ENCODE data around the gene ZSCAN29. TPM values are rescaled to one million over a fixed set of nuclear protein-coding genes. Genes with fewer than 3 reads are reported as not detected.

Gene ZSCAN29
- total RNA-seq, 2 experiments from 2014 or later = 30.2 to 73.7 TPM

DNA sequence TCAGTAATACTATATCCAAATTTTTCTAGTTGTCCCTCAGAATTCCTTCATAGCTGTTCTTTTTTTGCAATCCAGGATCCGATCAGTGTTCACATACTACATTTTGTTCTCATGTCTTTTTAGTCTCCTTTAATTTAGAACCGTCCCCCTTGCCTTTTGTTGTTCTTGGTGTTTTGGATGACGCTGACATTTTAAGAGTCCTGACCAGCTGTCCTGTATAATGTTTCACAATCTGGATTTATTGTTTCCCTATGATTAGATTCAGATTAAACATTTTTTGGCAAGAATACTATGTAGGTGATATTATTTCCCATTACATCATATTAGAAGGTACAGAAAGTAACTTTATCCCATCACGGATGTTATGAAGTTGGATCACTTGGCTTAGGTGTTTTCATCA, 11.5 kb upstream of the ZSCAN29 start:
- no peak for DNase-seq (ENCODE audit: low spot score)
- H3K4me2 ChIP-seq (ENCODE audit: low read length) = no peak overlapping the region
- H3K27ac ChIP-seq (ENCODE audit: low read depth, low read length, poor library complexity, severe bottlenecking) = no peak overlapping the region
- no peak overlapping the region for H3K4me3 ChIP-seq (ENCODE audit: low read depth, low read length, poor library complexity, severe bottlenecking)
- H3K4me1 ChIP-seq (ENCODE audit: insufficient read depth, low read length, poor library complexity, severe bottlenecking) = no peaks in the 10 kb centered on the region
- no peak overlapping the region for H2AFZ ChIP-seq (ENCODE audit: low read length)
- no peaks in the 10 kb centered on the region for H3K9me3 ChIP-seq (ENCODE audit: low read length)
- no peak for TF ChIP-seq EZH2phosphoT487 (IDR thresholded peaks at IDR 0.05; ENCODE audit: borderline replicate concordance, low read depth, low read length)
- TF ChIP-seq, protein P1, sequence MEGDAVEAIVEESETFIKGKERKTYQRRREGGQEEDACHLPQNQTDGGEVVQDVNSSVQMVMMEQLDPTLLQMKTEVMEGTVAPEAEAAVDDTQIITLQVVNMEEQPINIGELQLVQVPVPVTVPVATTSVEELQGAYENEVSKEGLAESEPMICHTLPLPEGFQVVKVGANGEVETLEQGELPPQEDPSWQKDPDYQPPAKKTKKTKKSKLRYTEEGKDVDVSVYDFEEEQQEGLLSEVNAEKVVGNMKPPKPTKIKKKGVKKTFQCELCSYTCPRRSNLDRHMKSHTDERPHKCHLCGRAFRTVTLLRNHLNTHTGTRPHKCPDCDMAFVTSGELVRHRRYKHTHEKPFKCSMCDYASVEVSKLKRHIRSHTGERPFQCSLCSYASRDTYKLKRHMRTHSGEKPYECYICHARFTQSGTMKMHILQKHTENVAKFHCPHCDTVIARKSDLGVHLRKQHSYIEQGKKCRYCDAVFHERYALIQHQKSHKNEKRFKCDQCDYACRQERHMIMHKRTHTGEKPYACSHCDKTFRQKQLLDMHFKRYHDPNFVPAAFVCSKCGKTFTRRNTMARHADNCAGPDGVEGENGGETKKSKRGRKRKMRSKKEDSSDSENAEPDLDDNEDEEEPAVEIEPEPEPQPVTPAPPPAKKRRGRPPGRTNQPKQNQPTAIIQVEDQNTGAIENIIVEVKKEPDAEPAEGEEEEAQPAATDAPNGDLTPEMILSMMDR (conservative IDR thresholded peaks at IDR 0.05; ENCODE audit: low read length) = no peak
- no peaks in the 10 kb centered on the region for H3K9me2 ChIP-seq (ENCODE audit: insufficient read depth, low read length)
- H4K20me1 ChIP-seq (ENCODE audit: insufficient read depth, low read length) = no peaks in the 10 kb centered on the region
- no peaks in the 10 kb centered on the region for H3K79me2 ChIP-seq (ENCODE audit: insufficient read depth, low read depth, low read length)
- no TSS peak for BruUV-seq (replicated peaks)
- intact Hi-C loops (cut with micrococcal nuclease; ENCODE audit: unreplicated experiment) = no loop called here
- peaks cover 98% of the 10 kb centered on the region for H3K36me3 ChIP-seq (ENCODE audit: insufficient read depth, low read length)
- ChIA-PET POLR2A (interaction anchor here (0.6 to 1.1 kb wide), 2 partner anchors 10 to 22 kb away, joined by 3 read pairs; no protein-coding TSS in a partner anchor), CTCF (ENCODE audit: unreplicated experiment) (no interaction called here)

DNA sequence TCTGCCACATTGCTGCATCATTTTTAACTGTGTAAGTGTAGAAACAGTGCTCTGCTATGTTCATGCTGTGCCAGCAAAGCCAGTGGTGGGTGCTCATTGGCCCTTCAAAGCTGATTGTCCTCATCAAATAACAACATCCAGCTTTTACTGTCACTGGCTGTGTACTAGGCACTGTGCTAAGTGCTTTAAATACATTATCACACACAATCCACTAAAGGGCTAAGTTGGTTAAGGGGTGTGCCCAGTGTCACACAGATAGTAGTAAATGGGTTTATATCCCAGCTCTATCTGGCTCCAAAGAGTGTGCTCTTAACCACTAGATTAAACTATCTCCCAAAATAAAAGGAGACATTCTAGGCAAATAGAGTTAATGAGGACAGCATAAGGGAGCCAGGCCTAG, 7.8 kb upstream of the ZSCAN29 start:
- no TSS peak for BruUV-seq (replicated peaks)
- Histone ChIP-seq H3K4me2 (ENCODE audit: low read length) (no peak overlapping the region), H2AFZ (ENCODE audit: low read length) (no peak overlapping the region), H3K79me2 (ENCODE audit: insufficient read depth, low read depth, low read length) (peaks cover 15% of the 10 kb centered on the region; the same call in 1 of the 2 replicates), H3K36me3 (ENCODE audit: insufficient read depth, low read length) (peaks cover 84% of the 10 kb centered on the region), H3K4me1 (ENCODE audit: insufficient read depth, low read length, poor library complexity, severe bottlenecking) (peaks cover 7% of the 10 kb centered on the region), H3K4me3 (ENCODE audit: low read depth, low read length, poor library complexity, severe bottlenecking) (no peak overlapping the region), H3K9me2 (ENCODE audit: insufficient read depth, low read length) (no peaks in the 10 kb centered on the region), H3K9me3 (ENCODE audit: low read length) (no peaks in the 10 kb centered on the region), H3K27ac (ENCODE audit: low read depth, low read length, poor library complexity, severe bottlenecking) (no peak overlapping the region), H4K20me1 (ENCODE audit: insufficient read depth, low read length) (no peaks in the 10 kb centered on the region; the same call in 1 of the 2 replicates)
- intact Hi-C loops (cut with micrococcal nuclease; ENCODE audit: unreplicated experiment) = no loop called here
- ChIA-PET POLR2A (no interaction called here), CTCF (ENCODE audit: unreplicated experiment) (no interaction called here)
- DNase-seq (ENCODE audit: low spot score) = no peak
- TF ChIP-seq, protein P1 (conservative IDR thresholded peaks at IDR 0.05; ENCODE audit: low read length) = no peak
- no peak for TF ChIP-seq EZH2phosphoT487 (IDR thresholded peaks at IDR 0.05; ENCODE audit: borderline replicate concordance, low read depth, low read length)

DNA sequence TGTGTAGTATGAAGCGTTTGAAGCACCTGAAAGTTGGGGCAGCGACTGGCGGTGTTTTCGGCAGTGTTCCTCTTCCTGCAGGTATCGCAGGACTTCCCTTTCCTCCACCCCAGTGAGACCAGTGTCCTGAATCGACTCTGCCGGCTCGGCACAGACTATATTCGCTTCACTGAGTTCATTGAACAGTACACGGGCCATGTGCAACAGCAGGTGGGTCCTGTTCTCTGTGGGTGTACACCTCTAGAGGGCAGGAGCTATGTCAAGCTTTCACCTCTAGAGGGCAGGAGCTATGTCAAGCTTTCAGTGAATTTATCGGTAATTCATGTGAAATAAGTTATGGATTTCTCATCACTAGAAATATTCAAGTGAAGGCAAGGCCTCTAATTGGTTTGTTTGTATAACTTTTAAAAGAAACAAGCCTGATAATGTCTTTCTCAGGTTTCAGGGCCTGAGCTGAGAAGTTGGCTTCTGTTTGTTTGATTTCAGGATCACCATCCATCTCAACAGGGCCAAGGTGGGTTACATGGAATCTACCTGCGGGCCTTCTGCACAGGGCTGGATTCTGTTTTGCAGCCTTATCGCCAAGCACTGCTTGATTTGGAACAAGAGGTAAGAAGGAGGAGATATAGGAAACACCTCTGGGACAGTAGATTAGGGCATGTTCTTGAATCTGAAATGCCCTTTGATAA, 5.3 kb upstream of the ZSCAN29 start:
- no peak overlapping the region for H2AFZ ChIP-seq (ENCODE audit: low read length)
- no peak overlapping the region for H3K4me3 ChIP-seq (ENCODE audit: low read depth, low read length, poor library complexity, severe bottlenecking)
- peaks cover 38% of the 10 kb centered on the region; the same call in 1 of the 2 replicates for H3K79me2 ChIP-seq (ENCODE audit: insufficient read depth, low read depth, low read length)
- peaks cover 6% of the 10 kb centered on the region; the same call in 1 of the 2 replicates for H4K20me1 ChIP-seq (ENCODE audit: insufficient read depth, low read length)
- intact Hi-C loops (cut with micrococcal nuclease; ENCODE audit: unreplicated experiment) = no loop called here
- H3K4me1 ChIP-seq (ENCODE audit: insufficient read depth, low read length, poor library complexity, severe bottlenecking) = peaks cover 20% of the 10 kb centered on the region
- DNase-seq (ENCODE audit: low spot score) = peak; percentile 82
- ChIA-PET POLR2A (no interaction called here), CTCF (ENCODE audit: unreplicated experiment) (interaction anchor here (0.6 to 1.0 kb wide), 3 partner anchors 9 to 86 kb away, joined by 3 read pairs; no protein-coding TSS in a partner anchor)
- H3K9me3 ChIP-seq (ENCODE audit: low read length) = no peaks in the 10 kb centered on the region
- no peak for TF ChIP-seq EZH2phosphoT487 (IDR thresholded peaks at IDR 0.05; ENCODE audit: borderline replicate concordance, low read depth, low read length)
- TF ChIP-seq, protein P1 (conservative IDR thresholded peaks at IDR 0.05; ENCODE audit: low read length) = peak; percentile 100
- H3K4me2 ChIP-seq (ENCODE audit: low read length) = peak overlapping the region; percentile 17; the same call in 1 of the 2 replicates
- H3K9me2 ChIP-seq (ENCODE audit: insufficient read depth, low read length) = no peaks in the 10 kb centered on the region
- peaks cover 60% of the 10 kb centered on the region for H3K36me3 ChIP-seq (ENCODE audit: insufficient read depth, low read length)
- H3K27ac ChIP-seq (ENCODE audit: low read depth, low read length, poor library complexity, severe bottlenecking) = no peak overlapping the region
- BruUV-seq (replicated peaks) = no TSS peak

Measured in OCI-LY7 (cell line).